Retinal pigment epithelial cell (primary cell): ENCODE data around the gene SLC26A8.

Experiments used
- DNase-seq: peaks from one replicate; pipeline ENCODE4 v3.0.0-alpha.2; 2010; ENCODE audit warnings: low read depth
- H3K4me3 ChIP-seq: 2 replicates; pipeline ENCODE4 v1.5.1; 2011; ENCODE audit warnings: mild to moderate bottlenecking, low read length, control low read depth, moderate library complexity
- CTCF ChIP-seq: conservative IDR thresholded peaks from 2 replicates; pipeline ENCODE4 v1.5.1; 2011; ENCODE audit warnings: low read depth, low read length, control low read depth, inconsistent platforms

The SLC26A8 gene

GRCh38 chr6:35968821-35969220 is 55.6 kb downstream of the SLC26A8 start:
- H3K4me3 ChIP-seq: no peak overlapping the region
- no peak for TF ChIP-seq CTCF
- no peak for DNase-seq

GRCh38 chr6:35967076-35967774 is 57.2 kb downstream of the SLC26A8 start:
- H3K4me3 ChIP-seq: no peak overlapping the region
- DNase-seq: no peak
- no peak for TF ChIP-seq CTCF

GRCh38 chr6:35962779-35963560 is 61.5 kb downstream of the SLC26A8 start:
- no peak for TF ChIP-seq CTCF
- no peak overlapping the region for H3K4me3 ChIP-seq
- no peak for DNase-seq

GRCh38 chr6:35960187-35960586 is 64.3 kb downstream of the SLC26A8 start:
- H3K4me3 ChIP-seq: no peak overlapping the region
- no peak for TF ChIP-seq CTCF
- DNase-seq: peak; percentile 62

- DNase-seq: no peak
- TF ChIP-seq CTCF: peak; percentile 34
These were observed 68.5 kb downstream of the SLC26A8 start for GRCh38 chr6:35955970-35956369.

GRCh38 chr6:35955521-35955920 is 68.9 kb downstream of the SLC26A8 start:
- no peak for DNase-seq
- no peak overlapping the region for H3K4me3 ChIP-seq
- TF ChIP-seq CTCF: no peak

More at GRCh38 chr6:35955970-35956369, 68.5 kb downstream of the SLC26A8 start:
- no peak overlapping the region for H3K4me3 ChIP-seq

GRCh38 chr6:35955071-35955470 is 69.4 kb downstream of the SLC26A8 start:
- DNase-seq: no peak
- TF ChIP-seq CTCF: no peak
- H3K4me3 ChIP-seq: no peak overlapping the region
